RPMI8226 (cell line): ENCODE data around the gene SBF2.
"Not testable (repeated sequence)": the region's sequence is repeated elsewhere in the genome, so short reads cannot be mapped to it uniquely, and the experiment has no call there.

Experiments
- DNase-seq: peaks from one replicate; pipeline ENCODE4 v3.0.0-alpha.2; 2015

The SBF2 gene

DNA sequence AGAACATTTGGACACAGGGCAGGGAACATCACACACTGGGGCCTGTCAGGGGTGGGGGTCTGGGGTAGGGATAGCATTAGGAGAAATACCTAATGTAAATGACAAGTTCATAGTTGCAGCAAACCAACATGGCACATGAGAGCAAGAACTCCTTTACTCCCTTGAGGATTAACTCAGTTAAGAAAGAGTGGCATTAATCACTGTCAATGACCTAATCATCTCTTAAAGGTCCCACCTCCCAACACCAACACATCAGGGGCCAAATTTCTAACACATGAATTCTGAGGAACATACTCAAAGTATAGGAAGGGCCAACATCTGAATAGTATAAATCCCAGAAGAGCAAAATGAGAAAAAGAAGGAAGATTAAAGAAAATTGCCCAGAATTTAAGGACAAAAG lies 357.3 kb downstream of the SBF2 start:
- DNase-seq: no peak

- not testable (repeated sequence) for DNase-seq
Measured at GRCh38 chr11:9932843-9933242, 361.2 kb downstream of the SBF2 start.

- DNase-seq: not testable (repeated sequence)
Measured at GRCh38 chr11:9930562-9931331, 363.3 kb downstream of the SBF2 start.

DNA sequence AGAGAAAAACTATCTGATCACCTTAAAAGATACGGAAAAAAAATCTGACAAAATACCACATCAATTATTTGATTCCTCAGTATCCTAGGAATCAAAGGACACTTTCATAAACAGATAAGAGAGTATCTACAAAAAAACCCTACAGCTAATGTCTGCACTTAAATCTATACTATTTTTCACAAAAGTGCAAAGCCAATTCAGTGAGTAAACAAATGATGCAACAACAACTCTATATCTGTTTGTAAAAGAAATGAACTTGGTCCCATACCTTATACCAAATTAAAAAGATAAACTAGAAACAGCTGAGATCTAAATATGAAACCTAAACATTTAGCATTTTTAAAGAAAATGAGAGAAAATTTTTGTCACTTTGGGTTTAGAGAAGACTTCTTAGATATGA lies 366.3 kb downstream of the SBF2 start:
- no peak for DNase-seq

DNA sequence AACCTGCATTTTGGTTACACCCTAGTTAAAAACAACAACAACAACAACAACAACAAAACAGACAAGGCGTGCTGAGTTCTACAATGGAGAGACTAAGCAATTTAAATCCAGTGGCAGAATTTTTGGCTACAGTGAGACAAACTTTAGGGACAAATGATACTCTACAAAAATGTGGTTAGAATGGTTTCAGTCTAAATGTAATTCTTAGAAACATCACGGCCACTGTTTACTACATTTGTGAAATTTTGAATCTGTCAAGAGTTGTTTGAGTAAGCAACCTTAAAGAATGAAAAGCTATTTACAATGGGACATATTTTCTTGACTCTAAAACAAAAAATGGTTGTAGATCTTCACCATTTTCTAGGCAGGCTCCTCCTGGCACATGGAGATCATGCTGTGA lies 370.7 kb downstream of the SBF2 start:
- no peak for DNase-seq

DNA sequence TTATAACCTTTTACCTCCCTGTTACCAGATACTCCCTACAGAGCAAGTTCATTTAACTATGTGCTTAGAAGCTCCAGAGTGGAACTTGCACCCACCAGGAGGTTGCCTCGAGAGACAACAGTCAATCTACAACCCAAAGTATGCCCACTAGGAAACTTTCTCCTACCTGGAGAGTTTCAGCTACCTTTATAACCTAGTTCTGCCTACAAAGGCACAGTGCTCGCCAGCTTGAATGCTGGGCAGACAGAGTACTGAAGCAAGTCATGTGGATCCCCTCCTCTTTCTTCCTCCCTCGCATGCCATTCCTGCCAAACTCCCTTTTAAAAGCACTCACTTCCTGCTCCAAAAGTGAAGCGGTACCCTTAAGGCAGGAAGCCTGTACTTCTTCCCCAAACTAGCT lies 371.2 kb downstream of the SBF2 start:
- DNase-seq: no peak

- no peak for DNase-seq
Measured at GRCh38 chr11:9916480-9916879, 377.5 kb downstream of the SBF2 start.

- DNase-seq: no peak
Measured at GRCh38 chr11:9914064-9914463, 380.0 kb downstream of the SBF2 start.

DNA sequence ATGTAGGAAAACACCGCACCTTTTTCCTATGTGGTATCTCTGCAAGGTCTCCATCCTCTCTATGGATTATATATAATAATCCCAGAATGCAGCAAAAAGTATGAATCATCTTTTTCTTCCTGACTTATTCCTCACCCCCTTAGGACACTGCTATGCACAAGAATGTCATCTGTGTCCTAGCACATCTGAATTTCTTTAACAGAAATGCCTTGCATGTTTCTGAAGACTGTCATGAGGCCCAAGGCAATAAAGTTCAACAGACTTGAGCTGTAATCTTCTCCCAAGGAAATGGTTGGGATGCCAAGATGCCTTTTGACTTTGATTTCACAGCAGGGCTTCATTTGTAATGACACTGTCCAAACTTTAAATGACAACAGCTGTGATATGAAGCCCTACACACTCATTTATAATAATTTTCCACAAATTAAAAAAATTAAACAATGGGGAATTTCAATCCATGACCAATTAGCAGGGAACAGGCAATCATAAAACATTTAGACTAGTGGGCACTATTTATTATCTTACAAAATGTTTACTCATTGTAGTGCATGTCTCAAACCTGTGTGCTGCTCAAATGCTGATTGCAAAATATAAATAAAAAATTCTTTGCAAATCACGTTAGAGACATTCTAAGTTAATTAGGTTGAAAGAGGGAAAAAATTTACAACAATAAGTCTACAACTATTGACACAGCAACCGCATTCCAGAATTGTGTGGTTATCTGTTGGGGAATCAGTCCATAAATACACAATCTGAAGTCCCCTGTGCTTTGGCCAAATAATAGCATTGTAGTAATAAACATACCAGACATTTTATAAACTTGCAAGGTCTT lies 387.8 kb downstream of the SBF2 start:
- DNase-seq: no peak

- no peak for DNase-seq
Measured at GRCh38 chr11:9905501-9905951, 388.5 kb downstream of the SBF2 start.

- no peak for DNase-seq
Measured at GRCh38 chr11:9903579-9903978, 390.4 kb downstream of the SBF2 start.

DNA sequence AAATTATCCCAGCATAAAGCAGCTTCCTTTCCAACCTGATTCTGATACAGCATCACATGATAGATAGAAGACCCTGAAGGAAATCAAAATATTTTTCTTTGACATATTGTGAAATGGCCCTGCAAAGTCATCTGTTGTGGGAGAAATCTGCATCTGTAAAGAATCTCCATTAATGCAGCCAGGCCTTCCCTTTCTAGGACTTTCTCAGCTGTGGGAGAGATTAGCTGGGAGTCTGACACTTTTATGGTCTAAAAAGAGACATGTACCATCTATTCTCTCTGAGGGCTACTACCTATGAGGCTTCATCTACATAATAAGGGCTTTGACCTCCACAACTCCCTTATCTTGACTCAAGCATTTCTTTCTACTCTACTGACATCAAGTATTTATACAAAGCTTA lies 392.1 kb downstream of the SBF2 start:
- DNase-seq: no peak

- not testable (repeated sequence) for DNase-seq
Measured at GRCh38 chr11:9900253-9900652, 393.8 kb downstream of the SBF2 start.

- no peak for DNase-seq
Measured at GRCh38 chr11:9899676-9900075, 394.3 kb downstream of the SBF2 start.

DNA sequence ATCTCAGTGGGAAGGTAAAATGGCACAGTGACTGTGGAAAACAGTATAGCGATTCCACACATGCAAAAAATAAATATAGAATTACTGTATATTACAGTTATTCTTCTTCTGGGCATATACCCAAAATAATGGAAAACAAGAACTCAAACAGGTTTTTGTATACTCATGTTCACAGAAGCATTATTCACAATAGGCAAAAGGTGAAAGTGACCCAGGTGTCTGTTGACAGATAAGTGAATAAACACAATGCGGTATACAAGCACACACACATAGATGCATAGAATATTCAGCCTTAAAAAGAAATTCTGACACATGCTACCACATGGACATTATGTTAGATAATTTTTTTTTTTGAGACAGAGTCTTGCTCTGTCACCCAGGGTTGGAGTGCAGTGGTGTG lies 397.1 kb downstream of the SBF2 start:
- DNase-seq: no peak

DNA sequence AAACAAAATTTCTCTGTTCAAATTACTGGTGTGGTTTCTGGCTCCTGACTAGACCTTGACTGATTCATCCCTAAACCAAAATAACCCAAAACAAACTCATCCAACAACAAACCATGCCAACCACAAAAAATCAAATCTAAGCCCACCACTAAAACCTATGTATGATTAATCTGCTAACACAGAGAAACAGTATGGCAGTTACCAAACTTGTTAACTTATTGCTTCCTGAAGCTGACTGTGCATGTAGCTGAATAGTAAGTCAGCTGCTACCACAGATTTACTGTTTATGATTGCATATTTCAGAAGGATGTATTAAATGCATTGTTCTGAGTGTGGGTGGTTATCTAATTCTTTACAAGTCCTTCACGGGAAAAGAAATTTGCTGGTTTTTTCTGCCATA lies 399.0 kb downstream of the SBF2 start:
- DNase-seq: no peak

DNA sequence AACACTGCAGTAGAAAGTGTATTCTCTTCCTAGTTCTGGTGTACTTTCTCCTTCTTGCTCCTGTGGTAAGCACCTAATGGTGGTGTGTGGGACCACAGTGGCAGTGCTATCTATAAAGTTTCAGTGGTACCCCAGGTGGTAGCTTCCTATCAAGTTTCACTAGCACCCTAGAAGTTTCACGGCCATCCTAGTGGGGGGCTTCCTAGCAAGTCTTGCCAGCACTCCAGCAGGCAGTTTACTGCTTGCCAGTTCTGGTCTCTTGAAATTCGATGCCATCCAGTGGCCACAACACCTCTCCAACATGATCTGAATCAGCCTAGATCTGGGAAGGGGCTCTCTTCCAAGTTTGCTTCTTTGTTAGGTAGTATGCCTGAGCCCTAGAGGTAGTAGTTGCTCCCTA lies 400.5 kb downstream of the SBF2 start:
- no peak for DNase-seq

GRCh38 chr11:9888938-9889337 lies 405.1 kb downstream of the SBF2 start:
- DNase-seq: no peak

DNA sequence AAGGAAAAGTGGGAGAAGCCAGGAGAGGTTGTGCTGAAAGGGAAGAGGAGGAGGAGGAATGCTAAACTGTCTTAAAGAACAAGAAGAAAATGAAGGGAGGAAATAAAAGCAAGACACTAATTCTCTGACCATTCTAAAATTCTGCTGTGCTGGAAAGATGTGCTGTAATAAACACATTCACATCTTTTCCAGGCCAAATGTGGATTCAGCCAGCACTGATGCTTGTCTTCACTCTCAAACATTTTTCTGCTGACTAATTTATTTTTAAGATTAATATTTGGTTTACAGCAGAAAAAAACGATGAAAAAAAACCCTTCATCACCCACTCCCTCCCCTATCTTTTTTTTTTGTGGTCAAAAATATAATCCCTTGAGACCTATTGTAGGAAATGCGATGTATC lies 406.5 kb downstream of the SBF2 start:
- no peak for DNase-seq

DNA sequence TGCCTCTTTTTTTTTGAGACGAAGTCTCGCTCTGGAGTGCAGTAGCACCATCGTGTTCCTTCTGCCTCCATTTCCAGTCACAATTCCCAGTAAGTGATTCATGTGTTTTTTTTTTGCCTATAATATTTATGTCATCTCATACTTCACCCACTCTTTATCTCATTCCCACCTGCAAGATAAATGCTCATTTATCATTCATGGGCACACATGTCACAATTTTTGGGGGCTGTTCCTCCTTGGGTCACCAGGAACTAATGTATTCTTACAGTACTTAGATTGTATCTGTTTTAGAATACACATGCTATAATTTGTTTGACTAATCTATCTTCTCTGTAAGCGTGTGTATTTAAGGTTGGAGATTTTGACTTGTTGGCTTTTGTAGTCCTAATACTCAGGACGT lies 407.4 kb downstream of the SBF2 start:
- no peak for DNase-seq

GRCh38 chr11:9884601-9885000 lies 409.4 kb downstream of the SBF2 start:
- DNase-seq: no peak

- DNase-seq: no peak
Measured at GRCh38 chr11:9880657-9881056, 413.4 kb downstream of the SBF2 start.

GRCh38 chr11:9878936-9879335 lies 415.1 kb downstream of the SBF2 start:
- no peak for DNase-seq

DNA sequence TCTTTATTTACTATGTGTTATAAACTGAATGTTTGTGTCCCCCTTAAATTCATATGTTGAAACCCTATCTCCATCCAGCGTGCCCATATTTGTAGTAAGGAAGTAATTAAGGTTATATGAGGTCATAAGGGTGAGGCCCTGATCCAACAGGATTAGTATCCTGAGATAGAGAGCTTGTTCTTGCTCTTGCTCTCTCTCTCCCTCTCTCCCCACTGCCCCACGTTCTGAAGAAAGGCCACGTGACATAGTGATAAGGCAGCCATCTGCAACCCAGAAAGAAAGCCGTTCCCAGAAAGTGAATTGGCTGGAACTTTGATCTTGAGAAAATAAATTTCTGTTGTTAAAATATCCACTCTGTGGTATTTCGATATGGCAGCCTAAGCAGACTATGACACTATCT lies 417.7 kb downstream of the SBF2 start:
- no peak for DNase-seq
